HL-60 (cell line): Measurements from ENCODE around the gene TMEM182.

Source experiments
- DNase-seq, 2 experiments: peaks; one replicate each; pipeline ENCODE4 v3.0.0-alpha.2; 2010 to 2020; ENCODE audit warnings: low read depth in 1 of 2, low spot score in 1 of 2
- H3K27ac ChIP-seq: fragments of 250-450 bp; sonication (Bioruptor Pico); replicated peaks from 2 replicates; pipeline ENCODE4 v1.5.1; 2020; ENCODE audit warnings: mild to moderate bottlenecking, moderate library complexity
- H3K27me3 ChIP-seq: fragments of 250-450 bp; sonication (Bioruptor Pico); 2 replicates; pipeline ENCODE4 v1.5.1; 2021; ENCODE audit warnings: mild to moderate bottlenecking, moderate library complexity; ENCODE audit not compliant: insufficient read depth, poor library complexity, severe bottlenecking
- H3K4me3 ChIP-seq: replicated peaks from 2 replicates; pipeline ENCODE4 v1.5.1; 2011; ENCODE audit warnings: mild to moderate bottlenecking, control low read depth, low read length; ENCODE audit not compliant: insufficient read depth
- CTCF ChIP-seq: IDR thresholded peaks from one replicate; pipeline ENCODE4 v1.5.1; 2011; ENCODE audit warnings: low read length, control low read depth, inconsistent platforms; ENCODE audit not compliant: insufficient read depth
- GABPA ChIP-seq: IDR thresholded peaks from 2 replicates; pipeline ENCODE4 v1.6.1; 2012; ENCODE audit warnings: low read depth
- POLR2AphosphoS5 ChIP-seq: IDR thresholded peaks from 2 replicates; pipeline ENCODE4 v1.6.1; 2012; ENCODE audit warnings: low read depth
- REST ChIP-seq: IDR thresholded peaks from 2 replicates; pipeline ENCODE4 v1.6.1; 2012; ENCODE audit warnings: low read depth; ENCODE audit not compliant: insufficient replicate concordance
- SPI1 ChIP-seq: IDR thresholded peaks from 2 replicates; pipeline ENCODE4 v1.6.1; 2012; ENCODE audit warnings: low read depth, mild to moderate bottlenecking, borderline replicate concordance

The TMEM182 gene

DNA sequence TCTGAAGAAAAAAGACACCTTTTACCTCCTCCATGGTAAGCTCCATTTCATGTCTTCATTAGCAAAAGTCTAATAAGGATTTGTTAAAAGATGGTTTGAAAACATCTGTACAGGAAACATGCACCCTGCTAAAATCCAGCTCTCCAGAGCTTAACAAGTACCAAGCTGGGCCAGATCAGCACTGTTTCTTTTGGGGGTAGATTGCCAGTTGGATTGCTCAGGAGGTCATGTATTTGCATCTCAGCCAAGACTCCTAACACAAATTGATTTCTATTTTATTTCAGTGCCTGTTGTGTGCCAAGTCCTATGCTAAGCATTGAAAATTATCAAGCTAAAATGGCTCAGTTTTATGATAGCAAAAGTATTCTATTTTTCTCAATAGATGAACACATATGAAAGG lies 3.4 kb upstream of the TMEM182 start:
- DNase-seq, result no peak
- Histone ChIP-seq H3K27ac (no peak overlapping the region), H3K4me3 (no peak overlapping the region), H3K27me3 (no peaks in the 10 kb centered on the region)
- TF ChIP-seq POLR2AphosphoS5 (no peak), CTCF (no peak), SPI1 (no peak), REST (no peak), GABPA (no peak)

DNA sequence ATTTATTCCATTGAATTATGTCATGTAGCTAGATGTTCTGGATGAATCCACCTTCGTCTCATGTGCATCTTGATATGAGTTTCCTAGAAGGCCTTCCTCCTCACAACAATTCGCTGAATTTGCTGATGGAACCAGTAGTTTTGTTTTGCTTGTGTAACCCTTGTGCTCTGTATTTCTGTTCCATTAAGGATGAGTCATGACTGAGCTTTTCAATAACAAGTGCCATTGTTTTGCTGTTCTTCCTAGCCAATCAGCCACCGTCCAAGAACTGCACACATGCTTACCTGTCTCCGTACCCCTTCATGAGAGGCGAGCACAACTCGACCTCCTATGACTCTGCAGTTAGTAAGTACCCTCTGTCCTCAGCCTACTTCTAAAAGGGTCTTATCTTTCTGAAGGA lies 2.3 kb downstream of the TMEM182 start:
- TF ChIP-seq REST (no peak), GABPA (no peak), POLR2AphosphoS5 (no peak), CTCF (no peak), SPI1 (no peak)
- no peak overlapping the region for H3K4me3 ChIP-seq
- no peak overlapping the region for H3K27ac ChIP-seq
- DNase-seq, result no peak
- no peaks in the 10 kb centered on the region for H3K27me3 ChIP-seq

DNA sequence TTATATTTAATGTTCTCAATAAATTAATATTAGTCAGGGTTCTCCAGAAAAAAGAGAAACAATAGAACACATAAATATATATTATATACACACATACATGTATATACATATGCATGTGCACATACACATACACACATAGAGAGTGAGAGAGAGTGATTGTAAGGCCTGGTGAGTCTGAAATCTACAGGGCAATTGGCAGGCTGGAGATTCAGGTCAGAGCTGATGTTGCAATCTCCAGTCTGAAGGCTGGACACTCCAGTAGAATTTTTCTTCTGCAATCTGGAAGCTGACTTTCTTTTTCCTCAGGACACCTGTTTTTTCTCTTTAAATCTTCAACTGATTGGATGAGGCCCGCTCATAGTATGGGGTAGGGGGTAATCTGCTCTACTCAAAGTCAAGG lies 3.2 kb downstream of the TMEM182 start:
- no peak overlapping the region for H3K27ac ChIP-seq
- TF ChIP-seq SPI1, result no peak
- TF ChIP-seq CTCF, result no peak
- no peak for TF ChIP-seq REST
- no peak for TF ChIP-seq GABPA
- no peak for TF ChIP-seq POLR2AphosphoS5
- no peak for DNase-seq
- H3K27me3 ChIP-seq, result no peaks in the 10 kb centered on the region
- H3K4me3 ChIP-seq, result no peak overlapping the region
